H1 (cell line): Measurements from ENCODE around the gene CTU1. TPM values are rescaled to one million over a fixed set of nuclear protein-coding genes. Genes with fewer than 3 reads are reported as not detected.

Source experiments
- ATF2 ChIP-seq: IDR thresholded peaks from 2 replicates; pipeline ENCODE4 v1.6.1; 2012; ENCODE audit warnings: low read length, inconsistent platforms
- EGR1 ChIP-seq: IDR thresholded peaks from 2 replicates; pipeline ENCODE4 v1.6.1; 2011; ENCODE audit warnings: low read depth, low read length, borderline replicate concordance
- polyA plus RNA-seq, 7 experiments: library from polyadenylated mRNA; depleted of rRNA in 3 of 7; stranded (reverse) in 5 of 7; unstranded in 2 of 7; fragments of >200 nt in 5 of 7; fragments of 200-250 nt in 2 of 7; gene quantifications; 1 replicate in 5 of 7; 2 replicates in 1 of 7; 4 replicates in 1 of 7; pipeline versions ENCODE4 v1.2.1 to v1.2.3, GENCODE V29; 2011 to 2013; ENCODE audit warnings: missing spikeins in 2 of 7, mixed read lengths in 2 of 7
- total RNA-seq: library from RNA; stranded (reverse); fragmentation: NEBNext Ultra II Directional; extraction: Animal tissue kit (Norgen Biotek cat#: 25700); gene quantifications from 2 replicates; pipeline ENCODE4 v1.2.1, GENCODE V29; 2021

Gene CTU1
- total and polyA plus RNA-seq, 2 of the 8 experiments (the other 6 are each of a cell fraction or from before 2014, with no cell fraction given): 4.6 to 7.2 TPM

DNA sequence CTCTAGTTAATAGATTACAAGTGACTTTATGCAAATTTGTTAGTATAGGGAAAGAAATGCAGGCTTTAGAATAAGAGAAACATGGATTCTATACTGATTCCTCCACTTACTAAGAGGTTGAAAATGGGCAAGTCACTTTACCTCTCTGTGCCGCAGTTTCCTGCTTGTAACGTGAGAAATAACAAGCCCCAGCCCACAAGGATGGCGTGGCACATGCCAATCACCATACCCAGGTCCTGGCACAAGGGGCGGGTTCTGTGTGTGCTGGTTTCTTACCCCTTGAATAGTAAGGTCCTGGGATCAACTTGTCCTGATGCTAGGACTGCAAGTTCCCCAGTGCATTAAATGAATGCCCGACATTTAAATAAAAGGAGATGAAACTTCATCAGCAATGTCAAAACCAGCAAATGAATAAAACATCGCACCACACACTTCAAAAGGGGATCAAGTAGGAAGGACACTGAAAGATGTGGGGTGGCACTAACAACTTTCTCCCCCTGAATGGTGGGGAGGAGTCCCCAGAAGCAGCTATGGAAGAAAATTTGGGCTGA is 8.6 kb upstream of the CTU1 start (continued):
- TF ChIP-seq ATF2: no peak
- no peak for TF ChIP-seq EGR1
- TF ChIP-seq, all 59 proteins: peak for 0
